H1 (cell line): ENCODE measurements around the gene ZNF74. TPM values are rescaled to one million over a fixed set of nuclear protein-coding genes. Genes with fewer than 3 reads are reported as not detected.
"Not testable (repeated sequence)": the region's sequence is repeated elsewhere in the genome, so short reads cannot be mapped to it uniquely, and the experiment has no call there.

Experiments used
- CTCF ChIA-PET: fragments of 300-600 bp; sonication (Branson Sonifier 250); formaldehyde crosslinking; loops from one replicate; lab custom pipeline; 2021; ENCODE audit not compliant: partially characterized antibody; lab: Charles Lee
- POLR2A ChIA-PET: fragments of 300-600 bp; sonication (Branson Sonifier 250); formaldehyde crosslinking; loops from one replicate; lab custom pipeline; 2021; ENCODE audit warnings: inconsistent platforms; ENCODE audit not compliant: partially characterized antibody; lab: Charles Lee
- DNase-seq, 2 experiments: peaks; one replicate each; pipeline versions ENCODE4 v3.0.0 to v3.0.0-alpha.2; 2010 to 2022; ENCODE audit warnings: low spot score in 2 of 2, low read depth in 1 of 2, mixed read lengths in 1 of 2
- FAIRE-seq: peaks from 2 replicates; lab custom pipeline; 2011; peaks lifted over from hg19 to GRCh38; lab: Jason Lieb, UNC
- H2AFZ ChIP-seq: 2 replicates; pipeline ENCODE4 v1.8.1; 2012; ENCODE audit warnings: low read length, inconsistent platforms
- H2AK5ac ChIP-seq: 2 replicates; pipeline ENCODE4 v1.6.1; 2013; ENCODE audit warnings: low read depth, low read length
- H2BK120ac ChIP-seq: replicated peaks from 2 replicates; pipeline ENCODE3; 2013; ENCODE audit warnings: low read depth, low read length, inconsistent platforms
- H2BK12ac ChIP-seq: 2 replicates; pipeline ENCODE4 v1.6.1; 2013; ENCODE audit warnings: low read depth, low read length
- H2BK15ac ChIP-seq: 2 replicates; pipeline ENCODE4 v1.6.1; 2013; ENCODE audit warnings: low read length
- H2BK20ac ChIP-seq: 2 replicates; pipeline ENCODE4 v1.6.1; 2013; ENCODE audit warnings: low read length
- H2BK5ac ChIP-seq: 2 replicates; pipeline ENCODE4 v1.6.1; 2013; ENCODE audit warnings: low read depth, low read length
- H3K14ac ChIP-seq: 2 replicates; pipeline ENCODE4 v1.6.1; 2013; ENCODE audit warnings: inconsistent platforms; ENCODE audit not compliant: insufficient read length
- H3K18ac ChIP-seq: 2 replicates; pipeline ENCODE4 v1.6.1; 2013; ENCODE audit warnings: low read length; ENCODE audit errors: extremely low read depth
- H3K23ac ChIP-seq: 2 replicates; pipeline ENCODE4 v1.6.1; 2013; ENCODE audit warnings: inconsistent platforms; ENCODE audit not compliant: insufficient read length
- H3K23me2 ChIP-seq: 2 replicates; pipeline ENCODE4 v1.6.1; 2013; ENCODE audit warnings: low read depth, low read length
- H3K27ac ChIP-seq: 2 replicates; pipeline ENCODE4 v1.6.1; 2011; ENCODE audit warnings: low read depth, low read length, inconsistent platforms
- H3K27me3 ChIP-seq, 4 experiments: replicated peaks in 1 of 4; 1 replicate in 1 of 4; 2 replicates in 3 of 4; pipeline versions ENCODE4 v1.6.1 to v1.8.1; 2011 to 2013; ENCODE audit warnings: low read length in 3 of 4, mild to moderate bottlenecking in 3 of 4, inconsistent platforms in 2 of 4, mixed read lengths in 2 of 4, moderate library complexity in 1 of 4; ENCODE audit not compliant: control insufficient read depth in 3 of 4, insufficient read depth in 3 of 4; ENCODE audit errors: extremely low read depth in 1 of 4
- H3K36me3 ChIP-seq, 4 experiments: 2 replicates each; pipeline versions ENCODE4 v1.6.1 to v1.8.1; 2011 to 2013; ENCODE audit warnings: mild to moderate bottlenecking in 4 of 4, low read length in 3 of 4, moderate library complexity in 2 of 4, control low read depth in 1 of 4, inconsistent platforms in 1 of 4; ENCODE audit not compliant: insufficient read depth in 4 of 4, control insufficient read depth in 2 of 4
- H3K4ac ChIP-seq: replicated peaks from 2 replicates; pipeline ENCODE3; 2013; ENCODE audit warnings: low read length, low read depth, mixed read lengths, inconsistent platforms; ENCODE audit not compliant: insufficient read length
- H3K4me1 ChIP-seq, 4 experiments: replicated peaks in 1 of 4; 1 replicate in 1 of 4; 2 replicates in 3 of 4; pipeline versions ENCODE4 v1.6.1 to v1.8.1; 2011 to 2013; ENCODE audit warnings: low read length in 3 of 4, inconsistent platforms in 2 of 4, mixed read lengths in 1 of 4; ENCODE audit not compliant: insufficient read depth in 4 of 4, control insufficient read depth in 3 of 4
- H3K4me2 ChIP-seq, 2 experiments: 2 replicates each; pipeline versions ENCODE4 v1.6.1 to v1.8.1; 2011 to 2013; ENCODE audit warnings: low read depth in 2 of 2, low read length in 2 of 2, control low read depth in 1 of 2, inconsistent platforms in 1 of 2, mild to moderate bottlenecking in 1 of 2; ENCODE audit not compliant: insufficient read depth in 1 of 2
- H3K4me3 ChIP-seq, 4 experiments: fragments of 200-600, 300-600 bp in 1 of 4; sonication (generic), shearing (Covaris generic), sonication (Bioruptor Twin) in 1 of 4; 2 replicates each; pipeline versions ENCODE4 v1.5.1 to v1.8.1; 2011 to 2016; ENCODE audit warnings: low read length in 4 of 4, low read depth in 3 of 4, control low read depth in 2 of 4, inconsistent platforms in 2 of 4, mild to moderate bottlenecking in 2 of 4, mixed read lengths in 1 of 4, moderate library complexity in 1 of 4; ENCODE audit not compliant: insufficient read depth in 2 of 4; ENCODE audit errors: extremely low read depth in 1 of 4
- H3K56ac ChIP-seq: replicated peaks from 2 replicates; pipeline ENCODE3; 2013; ENCODE audit warnings: low read depth, mild to moderate bottlenecking, mixed read lengths, low read length, inconsistent platforms; ENCODE audit not compliant: insufficient read length
- H3K79me1 ChIP-seq: 2 replicates; pipeline ENCODE4 v1.6.1; 2013; ENCODE audit warnings: low read depth, low read length, control low read depth
- H3K79me2 ChIP-seq, 2 experiments: 2 replicates each; pipeline versions ENCODE4 v1.6.1 to v1.8.1; 2012 to 2013; ENCODE audit warnings: low read length in 2 of 2, mild to moderate bottlenecking in 2 of 2, inconsistent platforms in 1 of 2; ENCODE audit not compliant: insufficient read depth in 2 of 2, control insufficient read depth in 1 of 2
- H3K9ac ChIP-seq, 4 experiments: replicated peaks in 1 of 4; 1 replicate in 1 of 4; 2 replicates in 3 of 4; pipeline versions ENCODE4 v1.6.1 to v1.8.1; 2011 to 2013; ENCODE audit warnings: low read depth in 3 of 4, low read length in 3 of 4, control low read depth in 2 of 4, mild to moderate bottlenecking in 2 of 4, moderate library complexity in 2 of 4, inconsistent platforms in 1 of 4; ENCODE audit errors: extremely low read depth in 1 of 4
- H3K9me3 ChIP-seq, 2 experiments: 2 replicates each; pipeline versions ENCODE4 v1.6.1 to v1.8.1; 2012 to 2013; ENCODE audit warnings: mild to moderate bottlenecking in 2 of 2, moderate library complexity in 2 of 2, control low read depth in 1 of 2, inconsistent platforms in 1 of 2, low read depth in 1 of 2, low read length in 1 of 2, mixed read lengths in 1 of 2; ENCODE audit not compliant: insufficient read depth in 2 of 2
- H4K20me1 ChIP-seq, 2 experiments: replicated peaks in 1 of 2; 2 replicates each; pipeline versions ENCODE3 to v1.8.1; 2011 to 2013; ENCODE audit warnings: inconsistent platforms in 2 of 2, low read length in 2 of 2, mild to moderate bottlenecking in 1 of 2; ENCODE audit not compliant: insufficient read depth in 2 of 2, control insufficient read depth in 1 of 2
- H4K5ac ChIP-seq: 2 replicates; pipeline ENCODE4 v1.6.1; 2013; ENCODE audit warnings: low read length, low read depth, mixed read lengths, inconsistent platforms; ENCODE audit not compliant: insufficient read length
- H4K8ac ChIP-seq: 2 replicates; pipeline ENCODE4 v1.8.0; 2013; ENCODE audit warnings: mild to moderate bottlenecking, moderate library complexity, low read length, inconsistent platforms; ENCODE audit not compliant: insufficient read depth; ENCODE audit errors: extremely low read depth
- H4K91ac ChIP-seq: replicated peaks from 2 replicates; pipeline ENCODE3; 2013; ENCODE audit warnings: low read length, mixed read lengths, inconsistent platforms; ENCODE audit not compliant: insufficient read length
- WGBS, 2 experiments: shearing (Covaris generic) in 1 of 2; methylation state at CpG; one replicate each; pipeline versions ENCODE4 v1.1.6 to v1.1.7; 2013 to 2015; ENCODE audit warnings: low lambda C conversion rate in 2 of 2, mixed read lengths in 2 of 2, inconsistent platforms in 1 of 2, low coverage in 1 of 2, missing lambda C conversion rate in 1 of 2; ENCODE audit not compliant: insufficient replicate concordance in 2 of 2, insufficient coverage in 1 of 2, insufficient read length in 1 of 2; ENCODE audit errors: extremely low coverage in 1 of 2, missing lambda C conversion rate in 1 of 2; 5-methylcytosine and 5-hydroxymethylcytosine counted together
- polyA plus RNA-seq, 7 experiments: library from polyadenylated mRNA; depleted of rRNA in 3 of 7; stranded (reverse) in 5 of 7; unstranded in 2 of 7; fragments of >200 nt in 5 of 7; fragments of 200-250 nt in 2 of 7; gene quantifications; 1 replicate in 5 of 7; 2 replicates in 1 of 7; 4 replicates in 1 of 7; pipeline versions ENCODE4 v1.2.1 to v1.2.3, GENCODE V29; 2011 to 2013; ENCODE audit warnings: missing spikeins in 2 of 7, mixed read lengths in 2 of 7
- total RNA-seq: library from RNA; stranded (reverse); fragmentation: NEBNext Ultra II Directional; extraction: Animal tissue kit (Norgen Biotek cat#: 25700); gene quantifications from 2 replicates; pipeline ENCODE4 v1.2.1, GENCODE V29; 2021

Gene ZNF74
- total and polyA plus RNA-seq, 2 of the 8 experiments (the other 6 are each of a cell fraction or from before 2014, with no cell fraction given) = 29.7 to 45.7 TPM

DNA sequence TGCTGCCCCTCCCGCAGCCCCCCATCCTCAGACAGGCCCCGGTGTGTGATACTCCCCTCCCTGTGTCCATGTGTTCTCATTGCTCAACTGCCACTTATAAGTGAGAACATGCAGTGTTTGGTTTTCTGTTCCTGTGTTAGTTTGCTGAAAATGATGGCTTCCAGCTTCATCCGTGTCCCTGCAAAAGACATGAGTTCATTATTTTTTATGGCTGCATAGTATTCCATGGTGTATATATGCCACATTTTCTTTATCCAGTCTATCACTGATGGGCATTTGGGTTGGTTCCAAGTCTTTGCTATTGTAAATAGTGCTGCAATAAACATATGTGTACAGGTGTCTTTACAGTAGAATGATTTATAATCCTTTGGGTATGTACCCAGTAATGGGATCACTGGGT lies 21.3 kb downstream of the ZNF74 start:
- H3K4me3 ChIP-seq, H2BK120ac ChIP-seq, H2AFZ ChIP-seq, H3K4me2 ChIP-seq, H3K9ac ChIP-seq, H3K9me3 ChIP-seq, H3K23ac ChIP-seq, H3K14ac ChIP-seq, H2AK5ac ChIP-seq, H3K56ac ChIP-seq, FAIRE-seq, CTCF ChIA-PET, H3K18ac ChIP-seq, H4K5ac ChIP-seq, H3K79me1 ChIP-seq, H2BK5ac ChIP-seq, H3K36me3 ChIP-seq, H3K27me3 ChIP-seq, H2BK12ac ChIP-seq, H4K8ac ChIP-seq, H3K4me1 ChIP-seq, H3K23me2 ChIP-seq, DNase-seq, H3K79me2 ChIP-seq, POLR2A ChIA-PET, H3K4ac ChIP-seq, H4K91ac ChIP-seq, H2BK20ac ChIP-seq, H2BK15ac ChIP-seq, H3K27ac ChIP-seq, H4K20me1 ChIP-seq: not testable (repeated sequence)
- WGBS, 2 experiments = 89% methylated on average over 3 of the region's 3 CpGs; no CpG with 5 or more reads in 1 of the 2 experiments

DNA sequence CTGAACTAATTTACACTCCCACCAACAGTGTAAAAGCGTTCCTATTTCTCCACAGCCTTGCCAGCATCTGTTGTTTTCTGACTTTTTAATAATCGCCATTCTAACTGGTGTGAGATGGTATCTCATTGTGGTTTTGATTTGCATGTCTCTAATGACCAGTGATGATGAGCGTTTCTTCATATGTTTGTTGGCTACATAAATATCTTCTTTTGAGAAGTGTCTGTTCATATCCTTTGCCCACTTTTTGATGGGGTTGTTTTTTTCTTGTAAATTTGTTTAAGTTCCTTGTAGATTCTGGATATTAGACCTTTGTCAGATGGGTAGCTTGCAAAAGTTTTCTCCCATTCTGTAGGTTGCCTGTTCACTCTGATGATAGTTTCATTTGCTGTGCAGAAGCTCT lies 21.7 kb downstream of the ZNF74 start:
- H3K56ac ChIP-seq, H2BK15ac ChIP-seq, H2AFZ ChIP-seq, H3K27me3 ChIP-seq, DNase-seq, H2BK120ac ChIP-seq, H3K9ac ChIP-seq, H4K5ac ChIP-seq, H3K9me3 ChIP-seq, H2AK5ac ChIP-seq, H3K14ac ChIP-seq, H4K8ac ChIP-seq, FAIRE-seq, H2BK12ac ChIP-seq, H3K27ac ChIP-seq, H2BK5ac ChIP-seq, H3K36me3 ChIP-seq, CTCF ChIA-PET, H3K23ac ChIP-seq, H3K18ac ChIP-seq, H3K4ac ChIP-seq, POLR2A ChIA-PET, H2BK20ac ChIP-seq, H3K4me3 ChIP-seq, H4K91ac ChIP-seq, H3K23me2 ChIP-seq, H3K79me2 ChIP-seq, H3K4me1 ChIP-seq, H3K79me1 ChIP-seq, H4K20me1 ChIP-seq, H3K4me2 ChIP-seq: not testable (repeated sequence)
- WGBS, 2 experiments = 84% methylated on average over 3 of the region's 3 CpGs; no CpG with 5 or more reads in 1 of the 2 experiments
